NCI-H345 (cell line): ENCODE measurements around the gene GNA12.
A peak's percentile ranks its signal among the peaks of the same experiment; 100 is the strongest.
"Not testable (repeated sequence)": the region's sequence is repeated elsewhere in the genome, so short reads cannot be mapped to it uniquely, and the experiment has no call there.

Source experiments
- DNase-seq: peaks from one replicate; lab custom pipeline; 2025; lab: John Stamatoyannopoulos, UW

GNA12 gene

GRCh38 chr7:2864204-2864985 lies 20.3 kb upstream of the GNA12 start:
- DNase-seq = no peak

- DNase-seq = no peak
Observed at GRCh38 chr7:2863461-2864066, 19.5 kb upstream of the GNA12 start.

GRCh38 chr7:2862831-2863361 lies 18.8 kb upstream of the GNA12 start:
- no peak for DNase-seq

GRCh38 chr7:2861509-2861908 lies 17.4 kb upstream of the GNA12 start:
- no peak for DNase-seq

GRCh38 chr7:2860627-2861133 lies 16.6 kb upstream of the GNA12 start:
- DNase-seq = no peak

GRCh38 chr7:2859952-2860351 lies 15.8 kb upstream of the GNA12 start:
- no peak for DNase-seq

GRCh38 chr7:2858621-2859020 lies 14.5 kb upstream of the GNA12 start:
- DNase-seq = no peak

GRCh38 chr7:2856388-2857169 lies 12.5 kb upstream of the GNA12 start:
- peak; percentile 17 for DNase-seq

- DNase-seq = no peak
Observed at GRCh38 chr7:2855386-2855785, 11.3 kb upstream of the GNA12 start.

- DNase-seq = not testable (repeated sequence)
Observed at GRCh38 chr7:2853552-2853951, 9.4 kb upstream of the GNA12 start.

GRCh38 chr7:2853147-2853546 lies 9.0 kb upstream of the GNA12 start:
- no peak for DNase-seq

- DNase-seq = no peak
Observed at GRCh38 chr7:2851497-2851896, 7.4 kb upstream of the GNA12 start.

GRCh38 chr7:2849941-2850766 lies 6.0 kb upstream of the GNA12 start:
- no peak for DNase-seq

GRCh38 chr7:2845034-2845592 lies 1.0 kb upstream of the GNA12 start:
- DNase-seq = no peak

- DNase-seq = peak; percentile 14
Observed at GRCh38 chr7:2843711-2844152, 376 bp downstream of the GNA12 start.

GRCh38 chr7:2843191-2843685 lies 870 bp downstream of the GNA12 start:
- DNase-seq = no peak

GRCh38 chr7:2841907-2842306 lies 2.2 kb downstream of the GNA12 start:
- no peak for DNase-seq

- DNase-seq = no peak
Observed at GRCh38 chr7:2840458-2840857, 3.6 kb downstream of the GNA12 start.

GRCh38 chr7:2838873-2839578 lies 5.1 kb downstream of the GNA12 start:
- DNase-seq = no peak

GRCh38 chr7:2838451-2838850 lies 5.7 kb downstream of the GNA12 start:
- DNase-seq = no peak
